HL-60 (cell line): ENCODE data around the gene SLC29A3.

Experiments
- CTCF ChIP-seq: IDR thresholded peaks from one replicate; pipeline ENCODE4 v1.5.1; 2011; ENCODE audit warnings: low read length, control low read depth, inconsistent platforms; ENCODE audit not compliant: insufficient read depth
- GABPA ChIP-seq: IDR thresholded peaks from 2 replicates; pipeline ENCODE4 v1.6.1; 2012; ENCODE audit warnings: low read depth
- REST ChIP-seq: IDR thresholded peaks from 2 replicates; pipeline ENCODE4 v1.6.1; 2012; ENCODE audit warnings: low read depth; ENCODE audit not compliant: insufficient replicate concordance

GRCh38 chr10:71308985-71309384 lies 10.1 kb upstream of the SLC29A3 start:
- TF ChIP-seq CTCF (no peak), REST (no peak), GABPA (no peak)
